Gastroesophageal sphincter (tissue), 4 donors: ENCODE measurements around the gene RBBP9. TPM values are rescaled to one million over a fixed set of nuclear protein-coding genes. Genes with fewer than 3 reads are reported as not detected.

Experiments used
- ATAC-seq: fragments of 150-250 bp; one replicate; pipeline ENCODE4 v1.9.1; 2016; ENCODE audit warnings: mild to moderate bottlenecking, moderate library complexity
- H3K27ac ChIP-seq, 4 donors: fragments of 200-600 bp; sonication (generic) in 3 of 4; 1 replicate in 3 of 4; 2 replicates in 1 of 4; pipeline ENCODE4 v1.5.1; 2016 to 2019
- H3K27me3 ChIP-seq: fragments of 200-600 bp; sonication (generic); one replicate; pipeline ENCODE4 v1.5.1; 2019
- H3K36me3 ChIP-seq, 2 donors: fragments of 200-600 bp; sonication (generic); one replicate each; pipeline ENCODE4 v1.5.1; 2019; ENCODE audit warnings: control low read depth in 1 of 2
- H3K4me1 ChIP-seq, 3 donors: fragments of 200-600 bp; sonication (generic); 1 replicate in 2 of 3; 2 replicates in 1 of 3; pipeline ENCODE4 v1.5.1; 2016 to 2019; ENCODE audit warnings: control low read depth in 2 of 3
- H3K4me3 ChIP-seq, 2 donors: fragments of 200-600 bp; sonication (generic); one replicate each; pipeline ENCODE4 v1.5.1; 2019; ENCODE audit warnings: mild to moderate bottlenecking in 1 of 2, moderate library complexity in 1 of 2
- H3K9me3 ChIP-seq, 3 donors: fragments of 200-600 bp; sonication (generic); one replicate each; pipeline ENCODE4 v1.5.1; 2017 to 2019; ENCODE audit warnings: control low read depth in 2 of 3
- EP300 ChIP-seq: sonication (generic); formaldehyde crosslinking; IDR thresholded peaks from one replicate; pipeline ENCODE4 v1.6.1; 2017; ENCODE audit warnings: antibody characterized with exemption, mild to moderate bottlenecking
- POLR2A ChIP-seq, 2 donors: fragments of 450-650 bp; IDR thresholded peaks; one replicate each; pipeline ENCODE4 v1.6.1; 2017; ENCODE audit warnings: antibody characterized with exemption in 2 of 2, mild to moderate bottlenecking in 2 of 2, moderate library complexity in 1 of 2
- POLR2AphosphoS5 ChIP-seq: sonication (generic); formaldehyde crosslinking; IDR thresholded peaks from one replicate; pipeline ENCODE4 v1.6.1; 2017; ENCODE audit warnings: antibody characterized with exemption
- WGBS, 2 donors: methylation state at CpG; one replicate each; pipeline ENCODE4 v1.1.5; 2018; ENCODE audit warnings: low coverage in 1 of 2; 5-methylcytosine and 5-hydroxymethylcytosine counted together
- total RNA-seq, 4 donors: library from RNA; depleted of rRNA; stranded (reverse); fragments of >200 nt; gene quantifications; one replicate each; pipeline ENCODE4 v1.1.0, GENCODE V29; 2016
- TF ChIP-seq, protein P1 (sequence below), 4 experiments: fragments of 200-600 bp in 2 of 4; fragments of 450-650 bp in 2 of 4; sonication (generic) in 1 of 4; IDR thresholded peaks; one replicate each; pipeline ENCODE4 v1.5.1; 2017 to 2019; ENCODE audit warnings: antibody characterized with exemption in 4 of 4, mild to moderate bottlenecking in 2 of 4, moderate library complexity in 2 of 4

RBBP9 gene
- total RNA-seq, 4 donors from 2014 or later = 14.9 to 27.0 (median 21.2) TPM

DNA sequence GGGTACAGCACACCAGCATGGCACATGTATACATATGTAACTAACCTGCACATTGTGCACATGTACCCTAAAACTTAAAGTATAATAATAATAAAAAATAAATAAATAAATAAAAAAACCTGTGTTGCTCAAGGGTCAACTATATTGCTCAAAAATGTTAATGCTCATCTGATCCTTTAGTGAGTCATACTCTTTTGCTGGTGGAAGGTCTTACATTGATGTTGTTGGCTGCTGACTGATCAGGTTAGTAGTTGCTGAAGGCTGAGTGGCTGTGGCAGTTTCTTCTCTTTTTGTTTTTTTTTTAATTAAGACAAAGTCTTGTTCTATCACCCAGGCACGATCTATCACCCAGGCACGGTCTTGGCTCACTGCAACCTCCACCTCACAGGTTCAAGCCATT lies 40.6 kb upstream of the RBBP9 start:
- no peaks in the 10 kb centered on the region for H3K27me3 ChIP-seq
- 86 to 100% methylated on average over 1 to 2 of the region's 2 CpGs for WGBS, 2 donors
- no peaks in the 10 kb centered on the region for H3K4me1 ChIP-seq
- H3K4me3 ChIP-seq = no peak overlapping the region
- ATAC-seq = no peak
- no peak overlapping the region for H3K27ac ChIP-seq
- TF ChIP-seq POLR2AphosphoS5 (no peak), POLR2A (IDR thresholded peaks at IDR 0.05) (no peak), EP300 (no peak)
- TF ChIP-seq, protein P1, sequence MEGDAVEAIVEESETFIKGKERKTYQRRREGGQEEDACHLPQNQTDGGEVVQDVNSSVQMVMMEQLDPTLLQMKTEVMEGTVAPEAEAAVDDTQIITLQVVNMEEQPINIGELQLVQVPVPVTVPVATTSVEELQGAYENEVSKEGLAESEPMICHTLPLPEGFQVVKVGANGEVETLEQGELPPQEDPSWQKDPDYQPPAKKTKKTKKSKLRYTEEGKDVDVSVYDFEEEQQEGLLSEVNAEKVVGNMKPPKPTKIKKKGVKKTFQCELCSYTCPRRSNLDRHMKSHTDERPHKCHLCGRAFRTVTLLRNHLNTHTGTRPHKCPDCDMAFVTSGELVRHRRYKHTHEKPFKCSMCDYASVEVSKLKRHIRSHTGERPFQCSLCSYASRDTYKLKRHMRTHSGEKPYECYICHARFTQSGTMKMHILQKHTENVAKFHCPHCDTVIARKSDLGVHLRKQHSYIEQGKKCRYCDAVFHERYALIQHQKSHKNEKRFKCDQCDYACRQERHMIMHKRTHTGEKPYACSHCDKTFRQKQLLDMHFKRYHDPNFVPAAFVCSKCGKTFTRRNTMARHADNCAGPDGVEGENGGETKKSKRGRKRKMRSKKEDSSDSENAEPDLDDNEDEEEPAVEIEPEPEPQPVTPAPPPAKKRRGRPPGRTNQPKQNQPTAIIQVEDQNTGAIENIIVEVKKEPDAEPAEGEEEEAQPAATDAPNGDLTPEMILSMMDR (IDR thresholded peaks at IDR 0.05) = no peak
- H3K9me3 ChIP-seq = no peaks in the 10 kb centered on the region
- H3K36me3 ChIP-seq = peaks cover 0 to 90% of the 10 kb centered on the region in 2 donors

DNA sequence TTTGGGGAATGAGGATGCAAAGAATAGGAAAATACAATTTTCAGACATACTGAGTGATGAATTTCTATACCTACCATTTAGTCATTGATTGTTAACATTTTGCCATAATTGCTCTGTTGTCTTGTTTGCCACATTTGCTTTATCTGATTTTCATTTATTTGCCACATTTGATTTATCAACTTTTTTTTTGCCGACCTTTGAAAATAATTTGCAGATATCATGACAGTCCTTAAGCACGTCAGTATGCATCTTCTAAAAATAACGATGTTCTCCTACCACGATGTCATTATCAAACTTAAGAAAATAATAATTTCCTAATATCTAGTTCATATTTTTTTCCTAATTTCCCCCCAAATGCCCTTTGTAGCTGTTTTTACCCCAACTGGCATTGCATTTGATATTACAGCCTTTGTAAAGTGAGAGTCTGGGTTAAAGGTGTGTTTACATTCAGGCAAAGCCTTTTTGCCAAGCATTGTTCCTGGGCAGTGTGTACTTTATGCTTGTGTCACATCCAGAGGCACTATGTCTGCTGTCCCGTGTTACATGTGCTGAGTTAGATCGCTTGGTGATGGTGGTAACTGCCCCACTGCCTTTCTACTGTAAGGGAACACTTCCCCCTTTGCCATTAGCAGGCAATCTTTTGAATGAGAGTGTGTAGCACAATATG lies 37.1 kb upstream of the RBBP9 start:
- H3K4me1 ChIP-seq = no peaks in the 10 kb centered on the region
- H3K4me3 ChIP-seq = no peak overlapping the region
- no peak for TF ChIP-seq POLR2A (IDR thresholded peaks at IDR 0.05)
- no peak for TF ChIP-seq EP300
- TF ChIP-seq, protein P1 (IDR thresholded peaks at IDR 0.05) = no peak
- no peak for TF ChIP-seq POLR2AphosphoS5
- no peak overlapping the region for H3K27ac ChIP-seq
- H3K27me3 ChIP-seq = no peaks in the 10 kb centered on the region
- no peaks in the 10 kb centered on the region for H3K9me3 ChIP-seq
- 75 to 89% methylated on average over 6 of the region's 6 CpGs for WGBS, 2 donors
- peaks cover 0 to 92% of the 10 kb centered on the region in 2 donors for H3K36me3 ChIP-seq
- ATAC-seq = no peak

DNA sequence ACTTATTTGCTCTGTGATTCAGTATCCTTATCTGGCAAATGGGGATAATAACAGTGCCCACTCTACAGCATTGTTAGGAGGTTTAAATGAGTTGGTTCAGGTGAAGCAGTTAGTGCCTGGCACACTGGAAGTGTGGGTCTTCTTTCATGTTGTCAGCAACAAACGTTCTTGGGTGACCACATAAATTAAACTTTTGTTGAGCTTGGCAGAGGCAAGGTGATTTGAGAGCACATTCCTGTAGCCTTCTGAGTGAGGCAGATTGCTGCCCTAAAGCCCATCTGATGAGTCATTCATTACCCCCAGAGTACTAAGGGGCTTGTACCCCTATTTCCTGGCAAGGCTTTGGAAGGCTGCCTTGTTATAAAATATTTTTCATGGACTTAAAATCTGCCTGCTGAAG lies 36.5 kb upstream of the RBBP9 start:
- H3K36me3 ChIP-seq = peaks cover 0 to 96% of the 10 kb centered on the region in 2 donors

DNA sequence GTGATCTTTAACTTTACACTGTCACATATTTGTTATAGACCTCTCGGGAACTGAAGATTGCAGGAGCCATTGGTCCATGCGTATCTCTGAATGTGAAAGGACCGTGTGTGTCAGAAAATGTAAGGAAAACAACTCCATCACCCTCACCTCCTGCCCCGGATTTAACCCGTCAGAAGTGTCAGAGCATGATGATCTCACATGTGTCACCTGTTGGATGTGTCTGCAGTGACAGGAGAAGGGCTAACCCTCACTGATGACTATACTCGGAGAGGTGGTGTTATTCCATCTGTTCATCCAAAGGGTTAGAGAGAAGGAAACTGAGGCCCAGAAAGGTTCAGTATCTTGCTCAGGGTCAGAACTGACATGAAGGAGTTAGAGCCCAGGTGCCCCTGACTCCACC lies 35.6 kb upstream of the RBBP9 start:
- ATAC-seq = no peak
- Histone ChIP-seq H3K27me3 (no peaks in the 10 kb centered on the region), H3K4me3 (no peak overlapping the region), H3K27ac (no peak overlapping the region), H3K9me3 (no peaks in the 10 kb centered on the region), H3K4me1 (no peaks in the 10 kb centered on the region), H3K36me3 (peaks cover 0 to 97% of the 10 kb centered on the region in 2 donors)
- 88% methylated on average over 6 of the region's 6 CpGs; no CpG with 5 or more reads in 1 of the 2 donors for WGBS, 2 donors
- no peak for TF ChIP-seq POLR2A (IDR thresholded peaks at IDR 0.05)
- TF ChIP-seq, protein P1 (IDR thresholded peaks at IDR 0.05) = no peak
- TF ChIP-seq POLR2AphosphoS5 = no peak
- no peak for TF ChIP-seq EP300

More for the DNA sequence above, 36.5 kb upstream of the RBBP9 start:
- H3K27ac ChIP-seq = no peak overlapping the region
- H3K4me1 ChIP-seq = no peaks in the 10 kb centered on the region
- whole genome bisulfite sequencing, 2 donors = 10 to 60% methylated on average over 1 of the region's 1 CpG
- no peak for ATAC-seq
- no peaks in the 10 kb centered on the region for H3K27me3 ChIP-seq
- TF ChIP-seq, protein P1 (IDR thresholded peaks at IDR 0.05) = no peak
- TF ChIP-seq POLR2AphosphoS5 (no peak), POLR2A (IDR thresholded peaks at IDR 0.05) (no peak), EP300 (no peak)
- no peaks in the 10 kb centered on the region for H3K9me3 ChIP-seq
- no peak overlapping the region for H3K4me3 ChIP-seq

DNA sequence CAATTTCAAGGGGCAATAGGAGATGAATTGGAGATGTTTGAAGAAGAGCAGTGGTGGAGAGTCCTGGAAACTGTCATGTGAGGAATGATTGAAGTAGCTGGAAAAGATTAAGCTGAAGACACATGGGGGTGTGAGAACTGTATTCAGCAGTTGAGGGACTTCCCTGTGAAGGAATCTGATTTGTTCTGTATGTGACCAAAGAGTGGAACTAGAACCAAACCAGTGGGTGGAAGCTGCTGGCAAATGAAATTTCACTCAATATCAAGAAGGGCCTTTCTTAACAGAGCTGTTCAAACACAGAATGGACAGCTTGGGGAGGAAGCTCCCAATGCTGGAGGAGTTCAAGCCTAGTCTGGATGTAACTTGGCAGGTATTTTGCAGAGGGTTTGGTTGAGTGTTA lies 32.0 kb upstream of the RBBP9 start:
- peaks cover 4 to 100% of the 10 kb centered on the region in 2 donors for H3K36me3 ChIP-seq
- ATAC-seq = no peak
- H3K27ac ChIP-seq = no peak overlapping the region
- no peaks in the 10 kb centered on the region for H3K9me3 ChIP-seq
- no peaks in the 10 kb centered on the region for H3K4me1 ChIP-seq
- TF ChIP-seq, protein P1 (IDR thresholded peaks at IDR 0.05) = no peak
- TF ChIP-seq EP300 (no peak), POLR2AphosphoS5 (no peak), POLR2A (IDR thresholded peaks at IDR 0.05) (no peak)
- H3K27me3 ChIP-seq = no peaks in the 10 kb centered on the region
- no peak overlapping the region for H3K4me3 ChIP-seq
